IPS-18c (cell line): ENCODE data around the gene SPOCK1.
"Not testable (repeated sequence)": the region's sequence is repeated elsewhere in the genome, so short reads cannot be mapped to it uniquely, and the experiment has no call there.

Experiments
- H3K4me3 ChIP-seq: 2 replicates; pipeline ENCODE4 v1.7.0; 2013; ENCODE audit warnings: low read depth, mild to moderate bottlenecking, low read length, moderate library complexity; ENCODE audit not compliant: insufficient read depth
- H3K9me3 ChIP-seq: one replicate; pipeline ENCODE4 v1.6.1; 2013; ENCODE audit warnings: mild to moderate bottlenecking, low read length, moderate library complexity; ENCODE audit not compliant: control insufficient read depth, insufficient read depth

SPOCK1 gene

GRCh38 chr5:137254119-137255090 is 244.7 kb downstream of the SPOCK1 start:
- Histone ChIP-seq H3K9me3 (no peaks in the 10 kb centered on the region), H3K4me3 (no peak overlapping the region)

DNA sequence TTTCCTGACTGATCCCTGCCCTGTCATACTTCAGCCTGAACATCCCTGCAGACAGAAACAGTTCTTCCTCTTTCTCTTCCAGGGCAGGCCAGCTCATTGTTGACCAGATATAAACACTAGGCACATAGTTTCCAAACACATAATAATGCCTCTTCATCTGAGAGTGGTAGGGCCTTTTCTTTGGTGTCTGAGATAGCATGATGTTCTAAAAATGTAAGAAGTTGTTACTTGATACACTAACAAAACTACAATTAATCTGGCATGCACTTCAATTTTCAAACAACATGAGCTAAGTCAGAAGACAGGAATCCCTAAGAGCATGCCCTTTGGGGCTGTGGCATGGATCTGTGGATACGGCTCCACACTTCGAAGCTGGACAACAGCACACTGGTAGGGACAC is 246.6 kb downstream of the SPOCK1 start:
- Histone ChIP-seq H3K4me3 (no peak overlapping the region), H3K9me3 (no peaks in the 10 kb centered on the region)

DNA sequence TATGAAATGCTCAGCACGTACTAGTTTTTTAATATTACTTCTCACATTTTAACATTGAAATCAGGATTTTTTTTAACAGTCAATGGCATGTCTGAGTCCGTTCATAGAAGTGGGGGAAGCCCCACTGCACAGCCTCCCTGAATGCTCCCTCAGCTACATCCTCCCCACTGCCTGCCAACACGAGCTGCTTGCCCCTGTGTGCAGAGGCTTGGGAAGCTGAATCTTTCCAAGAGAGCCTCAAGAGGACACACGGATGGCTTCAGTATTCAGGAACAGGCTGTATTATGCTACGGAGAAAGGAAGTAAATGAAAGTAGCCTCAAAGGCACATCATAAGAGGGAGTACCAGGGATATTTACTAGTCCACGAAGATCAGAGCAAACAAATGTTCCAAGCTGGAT is 248.7 kb downstream of the SPOCK1 start:
- Histone ChIP-seq H3K4me3 (no peak overlapping the region), H3K9me3 (no peaks in the 10 kb centered on the region)

- Histone ChIP-seq H3K9me3 (no peaks in the 10 kb centered on the region), H3K4me3 (no peak overlapping the region)
Observed at GRCh38 chr5:137248527-137248926, 250.6 kb downstream of the SPOCK1 start.

DNA sequence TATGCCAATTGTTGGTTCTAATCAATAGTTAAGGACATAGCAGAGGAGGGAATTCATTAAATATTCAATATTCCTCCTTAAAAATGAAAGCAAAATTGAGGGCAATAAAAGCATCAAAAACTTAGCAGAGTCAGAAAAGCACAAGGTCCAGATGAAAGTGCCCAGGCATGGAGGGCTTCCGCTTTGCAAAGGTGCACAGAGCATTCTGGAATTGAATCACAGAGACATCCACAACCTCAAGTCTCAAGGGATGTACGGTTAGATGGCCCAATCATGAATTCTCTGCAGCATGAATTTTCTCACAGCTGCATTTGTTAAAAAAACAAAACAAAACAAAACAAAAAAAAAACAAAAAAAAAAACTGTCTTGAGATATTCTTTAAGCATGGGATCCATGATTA is 253.7 kb downstream of the SPOCK1 start:
- H3K4me3 ChIP-seq, result no peak overlapping the region
- no peaks in the 10 kb centered on the region for H3K9me3 ChIP-seq

GRCh38 chr5:137240285-137240684 is 258.8 kb downstream of the SPOCK1 start:
- Histone ChIP-seq H3K4me3 (no peak overlapping the region), H3K9me3 (no peaks in the 10 kb centered on the region)

DNA sequence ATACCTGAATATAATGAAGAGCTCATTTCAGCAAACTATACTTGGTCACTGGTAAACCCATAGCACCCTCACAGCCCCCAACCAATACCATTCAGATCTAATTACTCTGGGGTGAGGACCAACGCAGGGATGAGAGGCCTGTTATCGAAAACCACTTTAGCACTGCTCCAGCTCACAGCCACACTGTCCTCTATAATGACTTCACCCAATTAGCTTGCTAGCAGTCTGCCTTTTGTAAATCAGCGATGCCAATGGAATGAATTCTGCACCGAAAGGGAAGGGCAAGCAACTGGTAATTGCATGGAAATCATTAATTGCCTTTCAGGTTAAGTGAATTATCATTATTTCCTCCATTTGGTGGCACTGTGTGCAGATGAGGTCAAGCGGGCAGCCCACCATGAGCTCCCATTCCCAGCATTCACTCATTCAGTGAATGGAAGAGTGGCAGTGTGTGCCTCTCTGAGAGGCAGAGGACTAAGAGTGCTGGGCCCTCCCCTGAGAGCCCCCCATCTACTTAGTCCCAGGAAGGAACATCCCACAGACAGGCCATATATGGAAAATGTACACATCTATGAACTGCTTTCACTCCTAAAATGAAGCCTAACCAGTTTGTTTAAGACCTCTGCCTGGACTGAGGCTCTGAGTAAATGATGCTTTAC is 262.1 kb downstream of the SPOCK1 start:
- Histone ChIP-seq H3K4me3 (no peak overlapping the region), H3K9me3 (no peaks in the 10 kb centered on the region)

DNA sequence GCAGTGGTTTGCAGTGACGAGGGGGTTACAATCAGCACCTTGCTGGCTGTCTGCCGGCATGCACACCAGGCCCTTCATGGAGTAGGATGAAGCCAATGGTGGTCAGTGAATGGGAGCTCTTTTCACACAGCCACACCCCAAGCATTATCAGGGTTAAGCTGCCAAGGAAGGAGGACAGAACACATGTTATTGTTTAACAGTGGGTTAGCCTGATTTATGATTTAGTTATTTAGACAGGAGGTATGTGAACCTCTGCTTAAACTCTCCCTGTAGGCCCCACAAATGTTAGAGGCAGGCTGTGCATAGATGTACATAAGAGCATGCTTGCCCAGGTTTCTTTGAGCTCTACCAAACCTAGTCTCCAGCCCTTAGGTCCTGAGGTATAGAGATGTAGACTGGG is 262.9 kb downstream of the SPOCK1 start:
- Histone ChIP-seq H3K9me3 (no peaks in the 10 kb centered on the region), H3K4me3 (no peak overlapping the region)

DNA sequence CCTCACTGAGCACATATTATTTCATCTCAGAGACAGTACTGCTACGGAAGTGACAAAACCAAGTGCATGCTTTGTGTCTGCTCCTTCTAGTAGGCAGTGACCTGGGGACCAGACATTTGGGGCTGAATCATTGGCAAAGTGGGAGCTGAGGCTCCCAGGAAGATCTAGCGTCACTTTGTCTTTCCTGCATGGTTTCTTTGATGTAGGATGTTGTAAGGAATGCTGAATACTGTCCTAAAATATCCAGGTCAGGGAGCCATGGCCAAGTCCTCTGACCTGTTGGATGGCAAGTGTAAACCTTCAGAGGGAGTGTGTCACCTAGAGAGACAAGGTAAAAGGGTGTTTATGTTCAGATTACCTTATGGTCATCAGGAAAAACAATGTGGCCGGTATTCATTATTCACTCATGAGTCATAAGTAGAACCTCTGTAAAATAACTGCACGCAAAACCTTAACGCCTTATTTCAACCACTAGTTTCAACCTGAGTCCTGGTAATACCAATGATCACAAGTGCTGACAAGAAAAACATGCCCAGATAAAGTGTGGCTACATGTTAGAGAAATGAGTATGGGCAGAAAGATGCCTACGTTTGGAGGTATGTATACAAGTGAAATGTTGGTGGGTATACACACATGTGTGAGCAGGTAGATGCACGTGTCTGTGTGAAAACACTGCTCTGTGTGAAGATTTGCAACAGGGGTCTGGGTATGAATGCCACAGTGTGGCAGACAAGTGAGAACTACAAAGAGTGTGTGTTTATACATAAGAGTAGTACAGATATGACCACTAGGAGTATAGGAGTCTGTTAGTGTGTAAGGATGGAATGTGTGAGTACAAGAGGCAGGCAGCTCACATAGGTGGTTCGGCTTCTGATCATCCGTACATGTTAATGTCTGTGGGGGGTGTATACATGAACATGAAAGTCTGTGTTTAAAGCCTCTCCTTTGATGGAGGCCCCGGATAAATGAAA is 263.9 kb downstream of the SPOCK1 start:
- no peak overlapping the region for H3K4me3 ChIP-seq
- no peaks in the 10 kb centered on the region for H3K9me3 ChIP-seq

GRCh38 chr5:137233726-137234125 is 265.4 kb downstream of the SPOCK1 start:
- Histone ChIP-seq H3K9me3 (no peaks in the 10 kb centered on the region), H3K4me3 (no peak overlapping the region)

GRCh38 chr5:137233304-137233703 is 265.8 kb downstream of the SPOCK1 start:
- not testable (repeated sequence) for H3K4me3 ChIP-seq, H3K9me3 ChIP-seq

DNA sequence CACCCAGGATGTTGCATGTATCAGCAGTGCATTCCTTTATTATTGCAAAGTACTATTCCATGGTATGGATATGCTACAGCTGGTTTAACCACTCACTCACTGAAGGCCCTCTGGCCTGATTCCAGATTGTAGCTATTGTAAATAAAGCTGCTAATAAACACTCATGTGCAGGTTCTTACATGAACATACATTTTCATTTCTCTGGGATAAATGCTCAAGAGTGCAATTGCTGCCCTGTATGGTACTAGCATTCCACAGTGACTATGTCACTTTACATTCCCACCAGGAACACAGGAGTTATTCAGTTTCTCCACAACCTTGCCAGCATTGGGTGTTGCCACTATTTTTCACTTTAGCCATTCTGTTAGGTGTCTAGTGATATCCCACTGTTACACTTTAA is 267.6 kb downstream of the SPOCK1 start:
- no peaks in the 10 kb centered on the region for H3K9me3 ChIP-seq
- H3K4me3 ChIP-seq, result no peak overlapping the region

DNA sequence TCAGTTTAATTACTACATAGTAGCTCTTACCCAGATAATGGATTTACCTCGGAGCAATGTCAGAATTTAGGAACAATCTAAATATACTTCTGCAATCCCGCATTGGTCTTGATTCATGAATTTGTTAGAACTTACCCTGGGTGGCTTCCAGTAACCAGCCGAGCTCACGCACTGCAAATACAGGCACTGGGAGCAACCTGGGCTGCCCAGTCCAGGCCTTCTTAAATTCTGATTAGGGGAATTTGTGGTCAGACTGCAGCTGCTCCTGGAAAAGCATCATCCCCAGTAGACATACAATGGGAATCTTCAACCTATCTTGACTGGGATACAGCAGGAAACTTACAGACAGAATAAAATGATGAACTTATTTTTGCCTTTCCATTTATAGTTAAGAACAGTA is 270.3 kb downstream of the SPOCK1 start:
- H3K4me3 ChIP-seq, result no peak overlapping the region
- no peaks in the 10 kb centered on the region for H3K9me3 ChIP-seq

- H3K9me3 ChIP-seq, result no peaks in the 10 kb centered on the region
- no peak overlapping the region for H3K4me3 ChIP-seq
Observed at GRCh38 chr5:137226081-137226480, 273.0 kb downstream of the SPOCK1 start.

GRCh38 chr5:137223324-137224295 is 275.5 kb downstream of the SPOCK1 start:
- Histone ChIP-seq H3K9me3 (no peaks in the 10 kb centered on the region), H3K4me3 (no peak overlapping the region)

DNA sequence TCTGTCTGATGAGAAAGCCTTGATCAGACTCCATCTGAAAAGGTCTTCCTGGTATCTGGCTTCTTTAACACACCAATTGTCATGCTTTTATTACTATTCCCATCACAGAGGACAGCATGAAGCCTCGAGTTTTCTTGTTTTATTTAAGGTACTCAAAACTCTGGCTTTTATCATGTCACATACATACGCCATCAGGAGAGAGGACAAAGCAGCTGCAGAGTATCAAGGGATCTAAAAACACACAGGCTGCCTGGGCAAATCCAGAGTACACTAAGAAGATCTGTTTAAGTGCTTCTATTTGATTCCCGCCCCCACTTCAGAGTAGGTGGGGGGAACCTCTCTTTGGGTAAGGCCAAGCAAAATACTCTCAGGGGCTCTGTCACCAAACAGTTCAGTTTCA is 277.2 kb downstream of the SPOCK1 start:
- H3K9me3 ChIP-seq, result no peaks in the 10 kb centered on the region
- H3K4me3 ChIP-seq, result no peak overlapping the region
